ENCODE data around the gene TMEM269. TPM values are rescaled to one million over a fixed set of nuclear protein-coding genes. Genes with fewer than 3 reads are reported as not detected.

TMEM269 gene
- total and polyA plus RNA-seq, 10 of the 15 experiments (the other 5 are each of a cell fraction or from before 2014, with no cell fraction given) = 0.02 to 0.26 (median 0.06) TPM; not detected in 2

DNA sequence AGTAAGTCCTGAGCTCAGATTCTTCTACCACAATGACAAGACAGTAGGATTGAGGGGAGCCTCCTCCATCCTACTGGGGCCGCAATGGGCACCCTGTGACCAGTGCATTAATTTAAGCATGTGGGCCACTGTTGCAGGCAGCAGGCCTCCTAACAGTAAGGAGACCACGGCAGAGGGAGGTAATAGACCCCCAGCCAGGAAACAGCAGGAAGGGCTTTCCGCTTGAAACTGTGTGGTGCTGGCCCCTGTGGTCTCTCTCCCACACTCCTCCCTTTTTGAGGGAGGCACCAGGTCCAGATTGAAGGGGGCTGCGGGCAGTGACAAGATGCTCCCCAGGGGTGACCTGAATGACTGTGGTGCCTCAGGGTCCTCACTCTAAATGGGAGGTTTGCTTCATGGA, 43.1 kb upstream of the TMEM269 start:
- Histone ChIP-seq H4K20me1 (ENCODE audit: control insufficient read depth, insufficient read depth) (no peaks in the 10 kb centered on the region), H3K4me3 (no peak overlapping the region), H2AFZ (ENCODE audit: control insufficient read depth, low read depth, low read length) (no peak overlapping the region), H3K27me3 (replicated peaks in 1 of 2; ENCODE audit: control insufficient read depth in 2 of 2, insufficient read depth in 2 of 2, low read length in 1 of 2) (no peaks in the 10 kb centered on the region), H3K9ac (ENCODE audit: control insufficient read depth, insufficient read depth, low read length) (no peak overlapping the region), H3K9me3 (replicated peaks; ENCODE audit: control insufficient read depth, insufficient read depth, low read length) (no peaks in the 10 kb centered on the region), H3K27ac (ENCODE audit: control insufficient read depth, insufficient read depth) (no peak overlapping the region), H3K4me1 (ENCODE audit: control insufficient read depth, insufficient read depth, low read length) (peaks cover 8% of the 10 kb centered on the region), H3K4me2 (ENCODE audit: control insufficient read depth, insufficient read depth) (no peak overlapping the region), H3K79me2 (ENCODE audit: control insufficient read depth, insufficient read depth, low read length) (no peaks in the 10 kb centered on the region), H3K36me3 (ENCODE audit: control insufficient read depth in 2 of 2, insufficient read depth in 2 of 2, low read length in 1 of 2) (peaks cover 0 to 4% of the 10 kb centered on the region in 2 experiments; a peak in 2 of 4 replicates)
- ATAC-seq = no peak
- ChIA-PET CTCF (no interaction called here), POLR2A (no interaction called here), RAD21 (ENCODE audit: unreplicated experiment) (no interaction called here), SMC1A (ENCODE audit: uncharacterized antibody, unreplicated experiment) (no interaction called here)
- BruUV-seq (replicated peaks) = no TSS peak
- no peak for FAIRE-seq
- 47% methylated on average over 4 of the region's 4 CpGs for WGBS (ENCODE audit: insufficient coverage, insufficient replicate concordance, low lambda C conversion rate, missing lambda C conversion rate)
- no peak for DNase-seq (ENCODE audit: low read depth, low spot score)
- in situ Hi-C loops (cut with MboI) = no loop called here
- intact Hi-C loops (cut with micrococcal nuclease; ENCODE audit: unreplicated experiment) = no loop called here
- TF ChIP-seq ZBTB11 (CRISPR knock-in tag; IDR thresholded peaks at IDR 0.05) (no peak), CBFB (IDR thresholded peaks at IDR 0.05; ENCODE audit: low read depth) (no peak), SPI1 (IDR thresholded peaks at IDR 0.05; ENCODE audit: borderline replicate concordance, insufficient read depth, low read depth, low read length) (no peak), CEBPZ (IDR thresholded peaks at IDR 0.05; ENCODE audit: low read depth, low read length) (no peak), CEBPB (IDR thresholded peaks at IDR 0.05; ENCODE audit: borderline replicate concordance in 1 of 2, low read depth in 2 of 2, low read length in 2 of 2) (no peak), GATAD2B (conservative IDR thresholded peaks at IDR 0.05; ENCODE audit: low read depth) (no peak), KLF5 (IDR thresholded peaks at IDR 0.05; ENCODE audit: partially characterized antibody) (no peak), CHD2 (IDR thresholded peaks at IDR 0.05; ENCODE audit: borderline replicate concordance, low read depth, low read length) (no peak)
- TF ChIP-seq, protein P1, sequence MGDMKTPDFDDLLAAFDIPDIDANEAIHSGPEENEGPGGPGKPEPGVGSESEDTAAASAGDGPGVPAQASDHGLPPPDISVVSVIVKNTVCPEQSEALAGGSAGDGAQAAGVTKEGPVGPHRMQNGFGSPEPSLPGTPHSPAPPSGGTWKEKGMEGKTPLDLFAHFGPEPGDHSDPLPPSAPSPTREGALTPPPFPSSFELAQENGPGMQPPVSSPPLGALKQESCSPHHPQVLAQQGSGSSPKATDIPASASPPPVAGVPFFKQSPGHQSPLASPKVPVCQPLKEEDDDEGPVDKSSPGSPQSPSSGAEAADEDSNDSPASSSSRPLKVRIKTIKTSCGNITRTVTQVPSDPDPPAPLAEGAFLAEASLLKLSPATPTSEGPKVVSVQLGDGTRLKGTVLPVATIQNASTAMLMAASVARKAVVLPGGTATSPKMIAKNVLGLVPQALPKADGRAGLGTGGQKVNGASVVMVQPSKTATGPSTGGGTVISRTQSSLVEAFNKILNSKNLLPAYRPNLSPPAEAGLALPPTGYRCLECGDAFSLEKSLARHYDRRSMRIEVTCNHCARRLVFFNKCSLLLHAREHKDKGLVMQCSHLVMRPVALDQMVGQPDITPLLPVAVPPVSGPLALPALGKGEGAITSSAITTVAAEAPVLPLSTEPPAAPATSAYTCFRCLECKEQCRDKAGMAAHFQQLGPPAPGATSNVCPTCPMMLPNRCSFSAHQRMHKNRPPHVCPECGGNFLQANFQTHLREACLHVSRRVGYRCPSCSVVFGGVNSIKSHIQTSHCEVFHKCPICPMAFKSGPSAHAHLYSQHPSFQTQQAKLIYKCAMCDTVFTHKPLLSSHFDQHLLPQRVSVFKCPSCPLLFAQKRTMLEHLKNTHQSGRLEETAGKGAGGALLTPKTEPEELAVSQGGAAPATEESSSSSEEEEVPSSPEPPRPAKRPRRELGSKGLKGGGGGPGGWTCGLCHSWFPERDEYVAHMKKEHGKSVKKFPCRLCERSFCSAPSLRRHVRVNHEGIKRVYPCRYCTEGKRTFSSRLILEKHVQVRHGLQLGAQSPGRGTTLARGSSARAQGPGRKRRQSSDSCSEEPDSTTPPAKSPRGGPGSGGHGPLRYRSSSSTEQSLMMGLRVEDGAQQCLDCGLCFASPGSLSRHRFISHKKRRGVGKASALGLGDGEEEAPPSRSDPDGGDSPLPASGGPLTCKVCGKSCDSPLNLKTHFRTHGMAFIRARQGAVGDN (IDR thresholded peaks at IDR 0.05) = no peak
- TF ChIP-seq, protein P2, sequence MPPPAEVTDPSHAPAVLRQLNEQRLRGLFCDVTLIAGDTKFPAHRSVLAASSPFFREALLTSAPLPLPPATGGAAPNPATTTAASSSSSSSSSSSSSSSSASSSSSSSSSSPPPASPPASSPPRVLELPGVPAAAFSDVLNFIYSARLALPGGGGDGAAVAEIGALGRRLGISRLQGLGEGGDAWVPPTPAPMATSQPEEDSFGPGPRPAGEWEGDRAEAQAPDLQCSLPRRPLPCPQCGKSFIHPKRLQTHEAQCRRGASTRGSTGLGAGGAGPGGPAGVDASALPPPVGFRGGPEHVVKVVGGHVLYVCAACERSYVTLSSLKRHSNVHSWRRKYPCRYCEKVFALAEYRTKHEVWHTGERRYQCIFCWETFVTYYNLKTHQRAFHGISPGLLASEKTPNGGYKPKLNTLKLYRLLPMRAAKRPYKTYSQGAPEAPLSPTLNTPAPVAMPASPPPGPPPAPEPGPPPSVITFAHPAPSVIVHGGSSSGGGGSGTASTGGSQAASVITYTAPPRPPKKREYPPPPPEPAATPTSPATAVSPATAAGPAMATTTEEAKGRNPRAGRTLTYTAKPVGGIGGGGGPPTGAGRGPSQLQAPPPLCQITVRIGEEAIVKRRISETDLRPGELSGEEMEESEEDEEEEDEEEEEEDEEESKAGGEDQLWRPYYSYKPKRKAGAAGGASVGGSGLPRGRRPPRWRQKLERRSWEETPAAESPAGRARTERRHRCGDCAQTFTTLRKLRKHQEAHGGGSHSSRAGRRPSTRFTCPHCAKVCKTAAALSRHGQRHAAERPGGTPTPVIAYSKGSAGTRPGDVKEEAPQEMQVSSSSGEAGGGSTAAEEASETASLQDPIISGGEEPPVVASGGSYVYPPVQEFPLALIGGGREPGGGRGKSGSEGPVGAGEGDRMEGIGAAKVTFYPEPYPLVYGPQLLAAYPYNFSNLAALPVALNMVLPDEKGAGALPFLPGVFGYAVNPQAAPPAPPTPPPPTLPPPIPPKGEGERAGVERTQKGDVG (CRISPR knock-in tag; IDR thresholded peaks at IDR 0.05) = no peak

All from GM12878 (cell line).